Renal cortical epithelial cell (primary cell): ENCODE results near the gene ZNF24. TPM values are rescaled to one million over a fixed set of nuclear protein-coding genes. Genes with fewer than 3 reads are reported as not detected.
A peak's percentile ranks its signal among the peaks of the same experiment; 100 is the strongest.

Source experiments
- DNase-seq: peaks from one replicate; pipeline ENCODE4 v3.0.0-alpha.2; 2011; ENCODE audit warnings: low read depth
- total RNA-seq: library from RNA; depleted of rRNA; stranded (reverse); fragments of >200 nt; gene quantifications from 2 replicates; pipeline ENCODE4 v1.2.3, GENCODE V29; 2014

Gene ZNF24
- total RNA-seq, 1 donor from 2014 or later, result 55.5 TPM

- DNase-seq, result peak; percentile 86
These were observed 11.0 kb upstream of the ZNF24 start for GRCh38 chr18:35355140-35355618.

GRCh38 chr18:35352778-35353177 lies 8.6 kb upstream of the ZNF24 start:
- DNase-seq, result no peak

- DNase-seq, result no peak
These were observed 8.1 kb upstream of the ZNF24 start for GRCh38 chr18:35352283-35352682.

- no peak for DNase-seq
These were observed 3.8 kb upstream of the ZNF24 start for GRCh38 chr18:35348001-35348400.

- DNase-seq, result no peak
These were observed 1.7 kb upstream of the ZNF24 start for GRCh38 chr18:35345950-35346349.

GRCh38 chr18:35345460-35345921 lies 1.3 kb upstream of the ZNF24 start:
- DNase-seq, result peak; percentile 36

- no peak for DNase-seq
These were observed 678 bp upstream of the ZNF24 start for GRCh38 chr18:35344736-35345459.

GRCh38 chr18:35343488-35343935 lies 708 bp downstream of the ZNF24 start:
- DNase-seq, result no peak

- no peak for DNase-seq
These were observed 6.9 kb downstream of the ZNF24 start for GRCh38 chr18:35337286-35337685.

GRCh38 chr18:35335866-35336265 lies 8.4 kb downstream of the ZNF24 start:
- DNase-seq, result no peak

- no peak for DNase-seq
These were observed 9.4 kb downstream of the ZNF24 start for GRCh38 chr18:35334821-35335220.

- DNase-seq, result no peak
These were observed 10.0 kb downstream of the ZNF24 start for GRCh38 chr18:35334212-35334611.

- no peak for DNase-seq
These were observed 12.7 kb downstream of the ZNF24 start for GRCh38 chr18:35331367-35332087.

GRCh38 chr18:35328868-35329267 lies 15.4 kb downstream of the ZNF24 start:
- no peak for DNase-seq

- DNase-seq, result no peak
These were observed 17.4 kb downstream of the ZNF24 start for GRCh38 chr18:35326695-35327387.

GRCh38 chr18:35324926-35325655 lies 19.1 kb downstream of the ZNF24 start:
- no peak for DNase-seq

- DNase-seq, result peak; percentile 21
These were observed 21.4 kb downstream of the ZNF24 start for GRCh38 chr18:35322486-35323458.

- DNase-seq, result no peak
These were observed 32.7 kb downstream of the ZNF24 start for GRCh38 chr18:35311496-35311895.

- DNase-seq, result no peak
These were observed 37.5 kb downstream of the ZNF24 start for GRCh38 chr18:35306588-35307250.

- DNase-seq, result no peak
These were observed 40.6 kb downstream of the ZNF24 start for GRCh38 chr18:35303610-35304009.
